Peyer's patch (tissue), 4 donors: ENCODE measurements around the gene BEGAIN. TPM values are rescaled to one million over a fixed set of nuclear protein-coding genes. Genes with fewer than 3 reads are reported as not detected.
A peak's percentile ranks its signal among the peaks of the same experiment; 100 is the strongest.

Experiments used
- DNase-seq, 3 donors: peaks; one replicate each; pipeline ENCODE4 v3.0.0-alpha.2; 2017 to 2019
- H3K27ac ChIP-seq, 4 donors: fragments of 200-600 bp; sonication (generic); one replicate each; pipeline ENCODE4 v1.5.1; 2016 to 2019
- H3K27me3 ChIP-seq, 2 donors: fragments of 200-600 bp; sonication (generic); one replicate each; pipeline ENCODE4 v1.5.1; 2019
- H3K36me3 ChIP-seq, 3 donors: fragments of 200-600 bp; sonication (generic); one replicate each; pipeline ENCODE4 v1.5.1; 2016 to 2019
- H3K4me1 ChIP-seq, 4 donors: fragments of 200-600 bp; sonication (generic); one replicate each; pipeline ENCODE4 v1.5.1; 2016 to 2019
- H3K4me3 ChIP-seq, 4 donors: fragments of 200-600 bp; sonication (generic); 1 replicate in 3 of 4; 2 replicates in 1 of 4; pipeline ENCODE4 v1.5.1; 2016 to 2019; ENCODE audit warnings: mild to moderate bottlenecking in 1 of 4
- H3K9me3 ChIP-seq, 4 donors: fragments of 200-600 bp; sonication (generic); one replicate each; pipeline ENCODE4 v1.5.1; 2016 to 2019; ENCODE audit warnings: mild to moderate bottlenecking in 1 of 4
- CTCF ChIP-seq, 6 experiments: fragments of 450-650 bp in 4 of 6; fragments of 200-600 bp in 2 of 6; sonication (generic) in 1 of 6; IDR thresholded peaks; one replicate each; pipeline ENCODE4 v1.5.1; 2017 to 2019; ENCODE audit warnings: antibody characterized with exemption in 6 of 6, mild to moderate bottlenecking in 3 of 6, moderate library complexity in 1 of 6
- POLR2A ChIP-seq, 2 donors: fragments of 450-650 bp; IDR thresholded peaks; one replicate each; pipeline ENCODE4 v1.5.1; 2017; ENCODE audit warnings: antibody characterized with exemption in 2 of 2, mild to moderate bottlenecking in 2 of 2, moderate library complexity in 2 of 2
- total RNA-seq, 4 donors: library from RNA; depleted of rRNA; stranded (reverse); fragments of >200 nt; gene quantifications; one replicate each; pipeline ENCODE4 v1.1.0, GENCODE V29; 2016

BEGAIN gene
- total RNA-seq, 4 donors from 2014 or later: 1.6 to 31.8 (median 6.6) TPM; not detected in 1

- Histone ChIP-seq H3K27ac (no peak overlapping the region), H3K4me3 (no peak overlapping the region), H3K36me3 (no peaks in the 10 kb centered on the region), H3K27me3 (no peaks in the 10 kb centered on the region), H3K4me1 (peaks cover 0 to 8% (median 0%) of the 10 kb centered on the region in 4 donors), H3K9me3 (no peaks in the 10 kb centered on the region)
- no peak for TF ChIP-seq CTCF (IDR thresholded peaks at IDR 0.05)
- TF ChIP-seq POLR2A (IDR thresholded peaks at IDR 0.05): no peak
- peak in 2 of 3 donors; percentile 38 to 42 for DNase-seq
Observed at GRCh38 chr14:100538351-100539002, 48.7 kb downstream of the BEGAIN start.

- Histone ChIP-seq H3K27me3 (no peaks in the 10 kb centered on the region), H3K4me3 (no peak overlapping the region), H3K9me3 (no peaks in the 10 kb centered on the region), H3K36me3 (no peaks in the 10 kb centered on the region), H3K4me1 (peaks cover 0 to 12% (median 0%) of the 10 kb centered on the region in 4 donors), H3K27ac (no peak overlapping the region)
- peak in 1 of 3 donors; percentile 45 for DNase-seq
- no peak for TF ChIP-seq CTCF (IDR thresholded peaks at IDR 0.05)
- TF ChIP-seq POLR2A (IDR thresholded peaks at IDR 0.05): no peak
Observed at GRCh38 chr14:100537446-100538350, 49.5 kb downstream of the BEGAIN start.

GRCh38 chr14:100536721-100537445 lies 50.3 kb downstream of the BEGAIN start:
- no peak overlapping the region for H3K27ac ChIP-seq
- H3K36me3 ChIP-seq: no peaks in the 10 kb centered on the region
- peaks cover 0 to 12% (median 0%) of the 10 kb centered on the region in 4 donors for H3K4me1 ChIP-seq
- no peak for TF ChIP-seq POLR2A (IDR thresholded peaks at IDR 0.05)
- no peak for TF ChIP-seq CTCF (IDR thresholded peaks at IDR 0.05)
- no peak overlapping the region for H3K4me3 ChIP-seq
- H3K27me3 ChIP-seq: no peaks in the 10 kb centered on the region
- DNase-seq: peak in 2 of 3 donors; percentile 24 to 40
- no peaks in the 10 kb centered on the region for H3K9me3 ChIP-seq

- no peaks in the 10 kb centered on the region for H3K36me3 ChIP-seq
- TF ChIP-seq POLR2A (IDR thresholded peaks at IDR 0.05) (no peak), CTCF (IDR thresholded peaks at IDR 0.05) (no peak)
- no peak overlapping the region for H3K4me3 ChIP-seq
- H3K27me3 ChIP-seq: no peaks in the 10 kb centered on the region
- peaks cover 0 to 12% (median 0%) of the 10 kb centered on the region in 4 donors for H3K4me1 ChIP-seq
- DNase-seq: peak in 2 of 3 donors; percentile 11 to 29
- no peak overlapping the region for H3K27ac ChIP-seq
- H3K9me3 ChIP-seq: no peaks in the 10 kb centered on the region
Observed at GRCh38 chr14:100536121-100536510, 51.1 kb downstream of the BEGAIN start.

GRCh38 chr14:100535287-100536120 lies 51.7 kb downstream of the BEGAIN start:
- H3K36me3 ChIP-seq: no peaks in the 10 kb centered on the region
- H3K27me3 ChIP-seq: no peaks in the 10 kb centered on the region
- H3K9me3 ChIP-seq: no peaks in the 10 kb centered on the region
- TF ChIP-seq CTCF (IDR thresholded peaks at IDR 0.05): no peak
- no peak for TF ChIP-seq POLR2A (IDR thresholded peaks at IDR 0.05)
- H3K4me3 ChIP-seq: no peak overlapping the region
- peaks cover 0 to 12% (median 0%) of the 10 kb centered on the region in 4 donors for H3K4me1 ChIP-seq
- DNase-seq: peak in 2 of 3 donors; percentile 24 to 32
- no peak overlapping the region for H3K27ac ChIP-seq
